Measurements from ENCODE around the gene EPC1. TPM values are rescaled to one million over a fixed set of nuclear protein-coding genes. Genes with fewer than 3 reads are reported as not detected.
"Not testable (repeated sequence)": the region's sequence is repeated elsewhere in the genome, so short reads cannot be mapped to it uniquely, and the experiment has no call there.

EPC1 gene
- total and polyA plus RNA-seq, 2 donors from 2014 or later: 12.3 to 42.6 TPM

GRCh38 chr10:32237644-32238345 lies 109.2 kb downstream of the EPC1 start:
- no peaks in the 10 kb centered on the region for H3K9me3 ChIP-seq (ENCODE audit: control insufficient read depth in 2 of 3, insufficient read depth in 1 of 3, low read length in 3 of 3)
- FAIRE-seq (no peak), DNase-seq (no peak)
- H3K27me3 ChIP-seq (ENCODE audit: control insufficient read depth, insufficient read depth, low read length): no peaks in the 10 kb centered on the region
- H3K36me3 ChIP-seq (ENCODE audit: control insufficient read depth in 2 of 3, insufficient read depth in 3 of 3, low read length in 3 of 3): no peaks in the 10 kb centered on the region
- no peak overlapping the region for H3K27ac ChIP-seq (ENCODE audit: low read depth in 2 of 2, low read length in 2 of 2)
- no peak overlapping the region for H3K4me3 ChIP-seq (ENCODE audit: low read length in 3 of 3)
- no peak overlapping the region for H3K9ac ChIP-seq (ENCODE audit: low read length in 3 of 3)
- TF ChIP-seq, protein P1, sequence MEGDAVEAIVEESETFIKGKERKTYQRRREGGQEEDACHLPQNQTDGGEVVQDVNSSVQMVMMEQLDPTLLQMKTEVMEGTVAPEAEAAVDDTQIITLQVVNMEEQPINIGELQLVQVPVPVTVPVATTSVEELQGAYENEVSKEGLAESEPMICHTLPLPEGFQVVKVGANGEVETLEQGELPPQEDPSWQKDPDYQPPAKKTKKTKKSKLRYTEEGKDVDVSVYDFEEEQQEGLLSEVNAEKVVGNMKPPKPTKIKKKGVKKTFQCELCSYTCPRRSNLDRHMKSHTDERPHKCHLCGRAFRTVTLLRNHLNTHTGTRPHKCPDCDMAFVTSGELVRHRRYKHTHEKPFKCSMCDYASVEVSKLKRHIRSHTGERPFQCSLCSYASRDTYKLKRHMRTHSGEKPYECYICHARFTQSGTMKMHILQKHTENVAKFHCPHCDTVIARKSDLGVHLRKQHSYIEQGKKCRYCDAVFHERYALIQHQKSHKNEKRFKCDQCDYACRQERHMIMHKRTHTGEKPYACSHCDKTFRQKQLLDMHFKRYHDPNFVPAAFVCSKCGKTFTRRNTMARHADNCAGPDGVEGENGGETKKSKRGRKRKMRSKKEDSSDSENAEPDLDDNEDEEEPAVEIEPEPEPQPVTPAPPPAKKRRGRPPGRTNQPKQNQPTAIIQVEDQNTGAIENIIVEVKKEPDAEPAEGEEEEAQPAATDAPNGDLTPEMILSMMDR (IDR thresholded peaks at IDR 0.05; ENCODE audit: borderline replicate concordance, extremely low read depth, insufficient read depth): no peak
- intact Hi-C loops (cut with DNase I): no loop called here
- no peaks in the 10 kb centered on the region for H3K4me1 ChIP-seq (ENCODE audit: control insufficient read depth in 2 of 3, insufficient read depth in 2 of 3, low read depth in 1 of 3, low read length in 3 of 3)

DNA sequence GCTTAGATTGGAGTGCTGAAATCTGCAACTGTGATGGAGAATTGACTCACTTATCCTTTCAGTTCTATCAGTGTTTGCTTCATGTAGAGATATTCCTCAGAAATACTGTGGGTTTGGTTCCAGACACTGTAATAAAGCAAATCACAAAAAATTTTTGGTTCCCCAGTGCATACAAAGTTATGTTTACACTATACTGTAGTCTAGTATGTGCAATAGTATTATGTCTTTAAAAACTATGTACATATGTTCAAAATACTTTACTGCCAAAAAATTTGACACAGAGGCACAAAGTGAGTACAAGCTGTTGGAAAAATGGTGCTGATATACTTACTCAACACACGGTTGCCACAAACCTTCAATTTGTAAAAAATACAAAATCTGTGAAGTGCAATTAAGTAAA lies 112.5 kb downstream of the EPC1 start:
- no peak overlapping the region for H3K9ac ChIP-seq (ENCODE audit: low read length in 3 of 3)
- TF ChIP-seq, protein P1 (IDR thresholded peaks at IDR 0.05; ENCODE audit: borderline replicate concordance, extremely low read depth, insufficient read depth): no peak
- H3K27me3 ChIP-seq (ENCODE audit: control insufficient read depth, insufficient read depth, low read length): no peaks in the 10 kb centered on the region
- H3K4me3 ChIP-seq (ENCODE audit: low read length in 3 of 3): no peak overlapping the region
- H3K27ac ChIP-seq (ENCODE audit: low read depth in 2 of 2, low read length in 2 of 2): no peak overlapping the region
- H3K9me3 ChIP-seq (ENCODE audit: control insufficient read depth in 2 of 3, insufficient read depth in 1 of 3, low read length in 3 of 3): no peaks in the 10 kb centered on the region
- DNase-seq (no peak), FAIRE-seq (no peak)
- no peaks in the 10 kb centered on the region for H3K36me3 ChIP-seq (ENCODE audit: control insufficient read depth in 2 of 3, insufficient read depth in 3 of 3, low read length in 3 of 3)
- intact Hi-C loops (cut with DNase I): no loop called here
- no peaks in the 10 kb centered on the region for H3K4me1 ChIP-seq (ENCODE audit: control insufficient read depth in 2 of 3, insufficient read depth in 2 of 3, low read depth in 1 of 3, low read length in 3 of 3)

- H3K27me3 ChIP-seq (ENCODE audit: control insufficient read depth, insufficient read depth, low read length); FAIRE-seq; H3K4me3 ChIP-seq (ENCODE audit: low read length in 3 of 3); H3K9ac ChIP-seq (ENCODE audit: low read length in 3 of 3); H3K36me3 ChIP-seq (ENCODE audit: control insufficient read depth in 2 of 3, insufficient read depth in 3 of 3, low read length in 3 of 3); H3K4me1 ChIP-seq (ENCODE audit: control insufficient read depth in 2 of 3, insufficient read depth in 2 of 3, low read depth in 1 of 3, low read length in 3 of 3); DNase-seq; H3K27ac ChIP-seq (ENCODE audit: low read depth in 2 of 2, low read length in 2 of 2); H3K9me3 ChIP-seq (ENCODE audit: control insufficient read depth in 2 of 3, insufficient read depth in 1 of 3, low read length in 3 of 3); intact Hi-C loops (cut with DNase I): not testable (repeated sequence)
Measured at GRCh38 chr10:32233375-32233774, 113.6 kb downstream of the EPC1 start.

- FAIRE-seq (no peak), DNase-seq (peak in 2 of 5 donors; percentile 26 to 44)
- no peaks in the 10 kb centered on the region for H3K4me1 ChIP-seq (ENCODE audit: control insufficient read depth in 2 of 3, insufficient read depth in 2 of 3, low read depth in 1 of 3, low read length in 3 of 3)
- intact Hi-C loops (cut with DNase I): no loop called here
- no peak overlapping the region for H3K4me3 ChIP-seq (ENCODE audit: low read length in 3 of 3)
- no peaks in the 10 kb centered on the region for H3K36me3 ChIP-seq (ENCODE audit: control insufficient read depth in 2 of 3, insufficient read depth in 3 of 3, low read length in 3 of 3)
- no peaks in the 10 kb centered on the region for H3K9me3 ChIP-seq (ENCODE audit: control insufficient read depth in 2 of 3, insufficient read depth in 1 of 3, low read length in 3 of 3)
- no peaks in the 10 kb centered on the region for H3K27me3 ChIP-seq (ENCODE audit: control insufficient read depth, insufficient read depth, low read length)
- no peak overlapping the region for H3K27ac ChIP-seq (ENCODE audit: low read depth in 2 of 2, low read length in 2 of 2)
- TF ChIP-seq, protein P1 (IDR thresholded peaks at IDR 0.05; ENCODE audit: borderline replicate concordance, extremely low read depth, insufficient read depth): no peak
- H3K9ac ChIP-seq (ENCODE audit: low read length in 3 of 3): no peak overlapping the region
Measured at GRCh38 chr10:32232378-32232777, 114.6 kb downstream of the EPC1 start.

GRCh38 chr10:32229788-32230187 lies 117.2 kb downstream of the EPC1 start:
- H3K36me3 ChIP-seq (ENCODE audit: control insufficient read depth in 2 of 3, insufficient read depth in 3 of 3, low read length in 3 of 3); H3K9ac ChIP-seq (ENCODE audit: low read length in 3 of 3); H3K4me3 ChIP-seq (ENCODE audit: low read length in 3 of 3); H3K27me3 ChIP-seq (ENCODE audit: control insufficient read depth, insufficient read depth, low read length); DNase-seq; intact Hi-C loops (cut with DNase I); H3K27ac ChIP-seq (ENCODE audit: low read depth in 2 of 2, low read length in 2 of 2); FAIRE-seq; H3K9me3 ChIP-seq (ENCODE audit: control insufficient read depth in 2 of 3, insufficient read depth in 1 of 3, low read length in 3 of 3); H3K4me1 ChIP-seq (ENCODE audit: control insufficient read depth in 2 of 3, insufficient read depth in 2 of 3, low read depth in 1 of 3, low read length in 3 of 3): not testable (repeated sequence)

Data from kidney (tissue), 14 donors.